Measurements from ENCODE around the gene ARHGAP15. TPM values are rescaled to one million over a fixed set of nuclear protein-coding genes. Genes with fewer than 3 reads are reported as not detected.

ARHGAP15 gene
- total and polyA plus RNA-seq, 2 experiments from 2014 or later: 0.26 TPM; not detected in 1

- no peaks in the 10 kb centered on the region for H3K79me2 ChIP-seq (replicated peaks; ENCODE audit: insufficient read depth)
- H3K27ac ChIP-seq (ENCODE audit: low read depth): no peak overlapping the region
- H3F3A ChIP-seq (replicated peaks; ENCODE audit: low read depth): no peaks in the 10 kb centered on the region
- H3K9me2 ChIP-seq (ENCODE audit: insufficient read depth): no peaks in the 10 kb centered on the region
- H2AFZ ChIP-seq: no peak overlapping the region
- H4K20me1 ChIP-seq (replicated peaks; ENCODE audit: insufficient read depth): no peaks in the 10 kb centered on the region
- no peaks in the 10 kb centered on the region for H3K36me3 ChIP-seq (ENCODE audit: insufficient read depth)
- H3K4me2 ChIP-seq: no peak overlapping the region
- H3K27me3 ChIP-seq (ENCODE audit: insufficient read depth): no peaks in the 10 kb centered on the region
- Mint-ChIP-seq H3K9me3 (peaks cover 14% of the 10 kb centered on the region; the same call in 2 of the 3 replicates), H3K4me1 (no peaks in the 10 kb centered on the region), H3K27me3 (ENCODE audit: insufficient read depth, low read depth, poor library complexity) (peaks cover 2% of the 10 kb centered on the region), H3K27ac (no peak overlapping the region), H3K4me3 (no peak overlapping the region), H3K36me3 (ENCODE audit: low read depth) (no peaks in the 10 kb centered on the region)
- DNase-seq (ENCODE audit: low spot score) (no peak), ATAC-seq (no peak)
- H3K4me3 ChIP-seq: no peak overlapping the region
- H3K4me1 ChIP-seq (ENCODE audit: insufficient read depth): no peaks in the 10 kb centered on the region
- TF ChIP-seq ZNF114 (CRISPR knock-in tag; IDR thresholded peaks at IDR 0.05) (no peak), EZH2 (IDR thresholded peaks at IDR 0.05; ENCODE audit: low read depth, unreplicated experiment) (no peak), REST (IDR thresholded peaks at IDR 0.05; ENCODE audit: unreplicated experiment) (no peak), ZNF462 (CRISPR knock-in tag; IDR thresholded peaks at IDR 0.05) (no peak), JUNB (IDR thresholded peaks at IDR 0.05; ENCODE audit: unreplicated experiment) (no peak), POLR2AphosphoS5 (IDR thresholded peaks at IDR 0.05; ENCODE audit: low read depth) (no peak), STAT1 (IDR thresholded peaks at IDR 0.05; ENCODE audit: unreplicated experiment) (no peak), CTCF (conservative IDR thresholded peaks at IDR 0.05; ENCODE audit: low read depth in 2 of 2) (no peak), NANOG (IDR thresholded peaks at IDR 0.05; ENCODE audit: borderline replicate concordance) (no peak), CREB1 (CRISPR knock-in tag; IDR thresholded peaks at IDR 0.05; ENCODE audit: low read depth) (no peak), ETS1 (IDR thresholded peaks at IDR 0.05) (no peak), ZNF331 (CRISPR knock-in tag; IDR thresholded peaks at IDR 0.05; ENCODE audit: low read depth) (no peak)
Measured at GRCh38 chr2:143533846-143534245, 404.6 kb downstream of the ARHGAP15 start.

Measured in GM23338 (cell line).